ENCODE measurements around the gene SBNO1.
"Not testable (repeated sequence)": the region's sequence is repeated elsewhere in the genome, so short reads cannot be mapped to it uniquely, and the experiment has no call there.

SBNO1 gene

DNA sequence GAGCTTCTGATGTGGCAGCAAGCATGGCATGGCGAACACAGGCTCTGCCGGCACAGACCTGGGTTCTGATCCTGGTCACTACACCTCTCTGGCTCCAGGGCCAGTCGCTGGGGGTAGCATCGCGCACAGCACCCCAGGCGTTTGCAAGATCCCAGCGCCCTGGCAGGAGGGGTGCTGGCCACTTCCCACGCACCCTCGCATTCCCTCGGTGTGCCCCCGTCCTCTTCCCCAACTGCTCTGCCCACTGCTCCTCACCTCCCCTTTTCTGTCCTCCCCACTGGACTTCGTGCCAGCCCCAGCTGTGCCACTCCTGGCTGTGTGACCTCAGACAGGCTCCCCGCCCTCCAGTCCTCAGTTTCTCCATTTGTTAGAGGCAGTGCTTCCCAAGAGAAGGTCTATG lies 95.8 kb downstream of the SBNO1 start:
- no peak for DNase-seq

GRCh38 chr12:123267991-123268843 lies 96.4 kb downstream of the SBNO1 start:
- peak; percentile 61 for DNase-seq

GRCh38 chr12:123267335-123267920 lies 97.2 kb downstream of the SBNO1 start:
- DNase-seq = peak; percentile 36

- DNase-seq = peak; percentile 61
Observed at GRCh38 chr12:123266679-123267277, 97.9 kb downstream of the SBNO1 start.

GRCh38 chr12:123265851-123266678 lies 98.6 kb downstream of the SBNO1 start:
- DNase-seq = peak; percentile 58

GRCh38 chr12:123264642-123265041 lies 100.0 kb downstream of the SBNO1 start:
- DNase-seq = peak; percentile 61

DNA sequence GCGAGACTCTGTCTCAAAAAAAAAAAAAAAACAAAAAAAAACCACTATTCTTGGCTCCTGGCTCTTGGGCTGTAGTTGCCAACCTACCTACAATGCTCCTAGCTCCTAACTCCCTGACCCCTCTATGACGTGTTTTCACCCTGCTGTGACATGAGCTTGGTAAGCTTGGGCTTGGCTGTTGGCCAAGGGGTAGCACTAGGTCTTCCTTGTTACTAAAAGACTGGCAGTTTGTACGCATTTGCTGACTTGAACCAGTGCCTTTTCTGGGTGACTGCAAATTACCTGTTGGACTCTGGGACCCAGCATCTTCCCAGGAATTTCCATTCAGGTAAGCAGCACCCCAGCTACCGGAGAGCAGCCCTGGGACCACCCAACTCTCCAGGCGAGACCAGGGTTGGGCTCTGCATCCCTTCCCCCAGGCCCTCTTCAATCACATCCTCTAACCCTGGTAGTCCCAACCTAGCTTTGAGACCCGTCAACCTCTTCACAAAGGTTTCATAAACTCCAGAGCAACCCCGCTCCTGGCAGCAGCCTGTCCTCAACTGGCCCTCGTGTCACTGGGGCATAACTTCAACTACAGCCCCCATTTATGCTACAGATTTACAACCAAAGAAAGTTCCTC lies 101.3 kb downstream of the SBNO1 start:
- peak; percentile 42 for DNase-seq

DNA sequence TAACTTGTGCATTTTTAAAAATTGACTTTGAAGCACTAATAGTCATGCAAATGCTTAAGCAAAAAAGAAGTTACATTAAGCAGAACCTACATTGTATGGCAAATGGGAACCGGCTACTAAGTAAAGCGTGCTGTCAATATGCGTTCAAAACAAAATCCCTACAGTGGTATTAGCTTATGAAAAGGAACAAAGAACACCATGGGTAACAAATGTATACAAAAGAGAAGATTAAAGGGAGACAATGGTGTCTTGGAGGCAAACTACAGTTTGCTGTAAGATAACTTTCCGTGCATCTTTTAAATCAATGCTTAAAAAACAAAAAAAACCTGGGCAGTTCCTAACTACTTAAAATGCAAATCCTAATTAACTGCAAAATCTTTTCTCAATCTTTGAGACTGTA lies 103.5 kb downstream of the SBNO1 start:
- DNase-seq = no peak

DNA sequence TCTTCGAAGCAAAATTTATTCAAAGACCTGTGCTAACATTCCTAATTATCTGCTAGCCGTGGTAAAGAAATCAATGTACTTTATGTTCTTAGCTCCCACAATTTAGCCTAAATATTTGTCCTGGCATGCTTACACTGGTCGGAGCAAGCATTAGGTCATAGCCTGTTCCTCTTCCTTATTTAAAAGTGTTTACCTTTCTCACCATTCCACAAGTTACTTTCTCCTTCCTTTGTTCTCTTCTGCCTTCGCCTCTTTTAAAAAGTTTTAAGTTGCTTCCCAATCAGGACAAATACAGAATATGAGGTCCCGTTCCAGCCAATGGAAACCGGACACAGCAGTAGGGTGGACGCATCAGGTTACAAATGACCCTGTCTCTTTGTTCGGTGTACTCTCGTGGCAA lies 104.6 kb downstream of the SBNO1 start:
- DNase-seq = peak; percentile 14

- DNase-seq = peak; percentile 13
Observed at GRCh38 chr12:123258593-123258992, 106.1 kb downstream of the SBNO1 start.

- no peak for DNase-seq
Observed at GRCh38 chr12:123254853-123255446, 109.7 kb downstream of the SBNO1 start.

GRCh38 chr12:123253641-123254459 lies 110.8 kb downstream of the SBNO1 start:
- DNase-seq = no peak

DNA sequence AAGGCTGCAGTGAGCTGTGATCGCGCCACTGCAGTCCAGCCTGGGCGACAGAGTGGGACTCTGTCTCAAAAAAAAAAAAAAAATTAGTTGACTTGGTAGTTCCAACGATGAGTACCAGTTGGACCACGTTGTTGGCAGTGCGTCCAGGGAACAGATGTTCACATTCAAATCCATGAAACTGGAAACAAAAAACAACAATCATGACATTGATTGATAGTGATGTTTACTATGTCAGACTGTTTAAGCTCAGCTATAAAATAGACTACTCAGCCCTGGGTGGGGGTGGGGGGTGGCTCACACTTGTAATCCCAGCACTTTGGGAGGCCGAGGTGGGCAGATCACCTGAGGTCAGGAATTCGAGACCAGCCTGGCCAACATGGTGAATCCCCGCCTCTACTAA lies 112.3 kb downstream of the SBNO1 start:
- not testable (repeated sequence) for DNase-seq

GRCh38 chr12:123251403-123252076 lies 113.1 kb downstream of the SBNO1 start:
- no peak for DNase-seq

DNA sequence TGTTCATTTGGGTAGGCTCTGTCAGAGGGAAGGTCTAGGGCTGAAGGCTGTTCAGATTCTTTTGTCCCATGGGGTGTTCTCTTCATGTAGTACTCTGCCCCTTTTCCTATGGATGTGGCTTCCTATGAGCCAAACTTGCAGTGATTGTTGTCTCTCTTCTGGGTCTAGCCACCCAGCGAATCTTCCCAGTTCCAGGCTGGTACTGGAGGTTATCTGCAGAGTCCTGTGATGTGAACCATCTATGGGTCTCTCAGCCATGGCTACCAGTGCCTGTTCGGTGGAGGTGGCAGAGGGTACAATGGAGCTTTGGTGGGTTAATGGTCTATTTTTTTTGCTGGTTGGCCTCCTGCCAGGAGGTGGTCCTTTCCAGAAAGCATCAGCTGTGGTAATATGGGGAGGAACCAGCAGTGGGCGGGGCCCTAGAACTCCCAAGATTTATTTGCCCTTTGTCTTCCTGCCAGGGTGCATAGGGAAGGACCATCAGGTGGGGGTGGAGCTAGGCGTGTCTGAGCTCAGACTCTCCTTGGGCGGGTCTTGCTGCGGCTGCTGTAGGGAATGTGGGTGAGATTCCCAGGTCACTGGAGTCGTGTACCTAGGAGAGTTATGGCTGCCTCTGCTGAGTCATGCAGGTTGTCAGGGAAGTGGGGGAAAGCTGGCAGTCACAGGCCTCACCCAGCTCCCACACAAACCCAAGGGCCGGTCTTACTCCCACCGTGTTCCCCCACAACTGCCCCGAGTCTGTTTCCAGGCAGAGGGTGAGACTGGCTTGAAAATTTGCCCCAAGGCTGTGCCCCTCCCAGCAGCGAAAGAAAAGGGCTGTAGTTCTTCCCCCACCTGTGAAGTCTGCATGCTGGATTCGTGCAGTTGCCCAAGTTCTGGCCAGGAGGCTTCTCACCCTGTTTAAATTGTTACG lies 113.9 kb downstream of the SBNO1 start:
- DNase-seq = no peak

DNA sequence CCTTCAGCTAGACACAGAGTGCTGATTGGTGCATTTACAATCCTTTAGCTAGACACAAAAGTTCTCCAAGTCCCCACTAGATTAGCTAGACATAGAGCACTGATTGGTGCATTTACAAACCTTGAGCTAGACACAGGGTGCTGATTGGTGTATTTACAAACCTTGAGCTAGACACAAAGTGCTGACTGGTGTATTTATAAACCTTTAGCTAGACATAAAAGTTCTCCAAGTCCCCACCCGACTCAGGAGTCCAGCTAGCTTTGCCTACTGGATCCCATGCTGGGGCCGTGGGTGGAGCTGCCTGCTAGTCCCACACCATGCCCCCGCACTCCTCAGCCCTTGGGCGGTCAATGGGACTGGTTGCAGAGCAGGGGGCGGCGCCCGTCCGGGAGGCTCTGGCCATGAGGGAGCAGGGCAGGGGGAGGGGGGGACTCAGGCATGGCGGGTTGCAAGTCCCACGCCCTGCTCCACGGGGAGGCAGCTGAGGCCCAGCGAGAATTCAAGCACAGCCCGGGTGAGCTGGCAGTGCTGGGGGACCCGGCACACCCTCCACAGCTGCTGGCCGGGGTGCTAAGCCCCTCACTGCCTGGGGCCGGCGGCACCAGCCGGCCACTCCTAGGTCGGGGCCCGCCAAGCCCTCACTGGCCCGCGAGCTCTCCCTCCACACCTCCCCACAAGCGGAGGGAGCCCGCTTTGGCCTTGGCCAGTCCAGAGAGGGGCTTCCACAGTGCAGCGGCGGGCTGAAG lies 115.5 kb downstream of the SBNO1 start:
- not testable (repeated sequence) for DNase-seq

GRCh38 chr12:123248129-123248528 lies 116.5 kb downstream of the SBNO1 start:
- not testable (repeated sequence) for DNase-seq

DNA sequence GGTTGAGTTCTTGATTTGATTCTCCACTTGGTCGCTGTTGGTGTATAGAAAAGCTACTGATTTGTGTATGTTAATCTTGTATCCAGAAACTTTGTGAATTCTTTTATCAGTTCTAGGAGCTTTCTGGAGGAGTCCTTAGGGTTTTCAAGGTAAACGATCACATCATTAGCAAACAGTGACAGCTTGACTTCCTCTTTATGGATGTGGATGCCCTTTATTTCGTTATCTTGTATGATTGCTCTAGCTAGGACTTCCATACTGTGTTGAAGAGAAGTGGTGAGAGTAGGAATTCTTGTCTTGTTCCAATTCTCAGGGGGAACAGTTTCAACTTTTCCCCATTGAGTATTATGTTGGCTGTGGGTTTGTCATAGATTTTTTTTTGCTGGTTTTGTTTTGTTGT lies 119.0 kb downstream of the SBNO1 start:
- DNase-seq = no peak
